Mesenchymal stem cell (in vitro differentiated cells and primary cell): ENCODE data around the gene HECTD4.
A peak's percentile ranks its signal among the peaks of the same experiment; 100 is the strongest.

ENCODE experiments used
- DNase-seq: peaks from one replicate; pipeline ENCODE4 v3.0.0-alpha.2; 2013
- H2AFZ ChIP-seq: one replicate; pipeline ENCODE4 v1.6.1; 2013; ENCODE audit warnings: low read depth, mild to moderate bottlenecking, control low read depth, inconsistent platforms, low read length, moderate library complexity
- H2AK5ac ChIP-seq: 2 replicates; pipeline ENCODE4 v1.6.1; 2013; ENCODE audit warnings: low read length, moderate library complexity, mild to moderate bottlenecking, inconsistent platforms; ENCODE audit not compliant: severe bottlenecking
- H2BK120ac ChIP-seq: one replicate; pipeline ENCODE4 v1.6.1; 2013; ENCODE audit warnings: low read depth, mild to moderate bottlenecking, inconsistent platforms, low read length, moderate library complexity
- H2BK12ac ChIP-seq, 2 experiments: one replicate each; pipeline ENCODE4 v1.6.1; 2013; ENCODE audit warnings: inconsistent platforms in 2 of 2, low read length in 2 of 2, mild to moderate bottlenecking in 2 of 2, moderate library complexity in 2 of 2, control low read depth in 1 of 2
- H2BK15ac ChIP-seq: one replicate; pipeline ENCODE4 v1.6.1; 2013; ENCODE audit warnings: mild to moderate bottlenecking, low read depth, inconsistent platforms; ENCODE audit not compliant: poor library complexity, severe bottlenecking
- H2BK5ac ChIP-seq: 2 replicates; pipeline ENCODE4 v1.6.1; 2013; ENCODE audit warnings: low read depth, mild to moderate bottlenecking, low read length, control low read depth, inconsistent platforms; ENCODE audit not compliant: poor library complexity, severe bottlenecking
- H3K14ac ChIP-seq, 2 experiments: one replicate each; pipeline ENCODE4 v1.6.1; 2013; ENCODE audit warnings: inconsistent platforms in 2 of 2, low read length in 2 of 2, control low read depth in 1 of 2, mild to moderate bottlenecking in 1 of 2, moderate library complexity in 1 of 2
- H3K18ac ChIP-seq, 2 experiments: one replicate each; pipeline ENCODE4 v1.6.1; 2013; ENCODE audit warnings: inconsistent platforms in 2 of 2, low read length in 2 of 2, control low read depth in 1 of 2, low read depth in 1 of 2, mild to moderate bottlenecking in 1 of 2
- H3K23ac ChIP-seq, 2 experiments: one replicate each; pipeline ENCODE4 v1.6.1; 2013; ENCODE audit warnings: inconsistent platforms in 2 of 2, low read length in 2 of 2, mild to moderate bottlenecking in 2 of 2, moderate library complexity in 2 of 2, control low read depth in 1 of 2
- H3K27ac ChIP-seq: 2 replicates; pipeline ENCODE4 v1.5.1; 2013; ENCODE audit warnings: mild to moderate bottlenecking, moderate library complexity, low read length, control low read depth, inconsistent platforms; ENCODE audit not compliant: poor library complexity, severe bottlenecking
- H3K27me3 ChIP-seq, 2 experiments: 2 replicates each; pipeline versions ENCODE4 v1.6.1 to v1.7.0; 2013; ENCODE audit warnings: low read length in 2 of 2, mild to moderate bottlenecking in 2 of 2, moderate library complexity in 2 of 2, control low read depth in 1 of 2, inconsistent platforms in 1 of 2; ENCODE audit not compliant: control insufficient read depth in 1 of 2, insufficient read depth in 1 of 2
- H3K36me3 ChIP-seq, 2 experiments: 2 replicates each; pipeline versions ENCODE4 v1.6.1 to v1.7.0; 2013; ENCODE audit warnings: low read length in 2 of 2, control low read depth in 1 of 2, inconsistent platforms in 1 of 2, low read depth in 1 of 2, mild to moderate bottlenecking in 1 of 2; ENCODE audit not compliant: insufficient read depth in 2 of 2, control insufficient read depth in 1 of 2
- H3K4ac ChIP-seq, 2 experiments: one replicate each; pipeline ENCODE4 v1.6.1; 2013; ENCODE audit warnings: inconsistent platforms in 2 of 2, low read length in 2 of 2, mild to moderate bottlenecking in 2 of 2, moderate library complexity in 2 of 2, control low read depth in 1 of 2, low read depth in 1 of 2
- H3K4me1 ChIP-seq: 2 replicates; pipeline ENCODE4 v1.6.1; 2013; ENCODE audit warnings: low read depth, low read length, control low read depth; ENCODE audit not compliant: control insufficient read depth, insufficient read depth
- H3K4me2 ChIP-seq: 2 replicates; pipeline ENCODE4 v1.6.1; 2013; ENCODE audit warnings: low read length, mild to moderate bottlenecking, inconsistent platforms; ENCODE audit not compliant: poor library complexity, severe bottlenecking
- H3K4me3 ChIP-seq, 2 experiments: 2 replicates each; pipeline versions ENCODE4 v1.5.1 to v1.7.0; 2013; ENCODE audit warnings: low read length in 2 of 2, mild to moderate bottlenecking in 2 of 2, control low read depth in 1 of 2, low read depth in 1 of 2; ENCODE audit not compliant: insufficient read depth in 1 of 2
- H3K79me1 ChIP-seq: replicated peaks from 2 replicates; pipeline ENCODE4 v1.6.1; 2013; ENCODE audit warnings: mild to moderate bottlenecking, control low read depth, low read length, inconsistent platforms; ENCODE audit not compliant: poor library complexity, severe bottlenecking
- H3K9ac ChIP-seq: 2 replicates; pipeline ENCODE4 v1.7.0; 2013; ENCODE audit warnings: mild to moderate bottlenecking, low read length, moderate library complexity
- H3K9me3 ChIP-seq: 2 replicates; pipeline ENCODE4 v1.7.0; 2013; ENCODE audit warnings: mild to moderate bottlenecking, low read length; ENCODE audit not compliant: control insufficient read depth
- H4K8ac ChIP-seq: one replicate; pipeline ENCODE4 v1.6.1; 2013; ENCODE audit warnings: inconsistent platforms, mild to moderate bottlenecking, low read length, moderate library complexity
- H4K91ac ChIP-seq: one replicate; pipeline ENCODE4 v1.6.1; 2013; ENCODE audit warnings: mild to moderate bottlenecking, low read length, inconsistent platforms
- WGBS: methylation state at CpG from one replicate; pipeline ENCODE4 v1.1.7; 2013; ENCODE audit warnings: mixed read lengths; 5-methylcytosine and 5-hydroxymethylcytosine counted together

The HECTD4 gene

GRCh38 chr12:112191840-112192321 lies 190.3 kb downstream of the HECTD4 start:
- Histone ChIP-seq H2BK5ac (no peak overlapping the region), H3K4me1 (no peaks in the 10 kb centered on the region)

GRCh38 chr12:112191201-112191600 lies 191.0 kb downstream of the HECTD4 start:
- Histone ChIP-seq H3K14ac (no peak overlapping the region), H3K4me3 (no peak overlapping the region), H3K27me3 (no peaks in the 10 kb centered on the region), H3K4ac (no peak overlapping the region), H4K91ac (no peak overlapping the region), H2BK120ac (no peak overlapping the region), H3K27ac (no peak overlapping the region), H3K9ac (no peak overlapping the region), H2BK12ac (no peak overlapping the region), H3K79me1 (no peaks in the 10 kb centered on the region), H2BK15ac (no peak overlapping the region), H3K9me3 (no peaks in the 10 kb centered on the region), H3K4me2 (no peak overlapping the region), H2BK5ac (no peak overlapping the region), H2AFZ (no peak overlapping the region), H3K18ac (no peak overlapping the region), H4K8ac (no peak overlapping the region), H3K23ac (no peak overlapping the region), H2AK5ac (no peak overlapping the region), H3K36me3 (peaks cover 53 to 78% of the 10 kb centered on the region in 2 experiments), H3K4me1 (no peaks in the 10 kb centered on the region)
- no peak for DNase-seq
- 55% methylated on average over 2 of the region's 2 CpGs for WGBS

More at GRCh38 chr12:112191840-112192321, 190.3 kb downstream of the HECTD4 start:
- no peak overlapping the region for H2AFZ ChIP-seq
- H3K27me3 ChIP-seq, result no peaks in the 10 kb centered on the region
- H3K9me3 ChIP-seq, result no peaks in the 10 kb centered on the region
- H3K79me1 ChIP-seq, result no peaks in the 10 kb centered on the region
- peaks cover 50 to 80% of the 10 kb centered on the region in 2 experiments for H3K36me3 ChIP-seq
- H4K91ac ChIP-seq, result no peak overlapping the region
- DNase-seq, result peak; percentile 32
- WGBS, result 43% methylated on average over 4 of the region's 4 CpGs
- no peak overlapping the region for H3K14ac ChIP-seq
- no peak overlapping the region for H2BK120ac ChIP-seq
- no peak overlapping the region for H2AK5ac ChIP-seq
- no peak overlapping the region for H3K4me2 ChIP-seq
- no peak overlapping the region for H3K27ac ChIP-seq
- H2BK15ac ChIP-seq, result no peak overlapping the region
- peak overlapping the region in 1 of 2 experiments; percentile 47 for H3K23ac ChIP-seq
- H2BK12ac ChIP-seq, result no peak overlapping the region
- no peak overlapping the region for H4K8ac ChIP-seq
- peak overlapping the region; percentile 19 for H3K9ac ChIP-seq
- H3K4ac ChIP-seq, result no peak overlapping the region
- no peak overlapping the region for H3K4me3 ChIP-seq
- no peak overlapping the region for H3K18ac ChIP-seq

- Histone ChIP-seq H2AK5ac (no peak overlapping the region), H2AFZ (no peak overlapping the region), H3K9me3 (no peaks in the 10 kb centered on the region), H2BK5ac (no peak overlapping the region), H4K91ac (no peak overlapping the region), H2BK15ac (no peak overlapping the region), H3K4me1 (no peaks in the 10 kb centered on the region), H4K8ac (no peak overlapping the region), H2BK120ac (no peak overlapping the region), H3K4me3 (no peak overlapping the region), H3K18ac (no peak overlapping the region), H3K23ac (no peak overlapping the region), H3K4ac (no peak overlapping the region), H3K4me2 (no peak overlapping the region), H3K79me1 (no peaks in the 10 kb centered on the region), H3K36me3 (peaks cover 50 to 70% of the 10 kb centered on the region in 2 experiments), H3K27me3 (no peaks in the 10 kb centered on the region), H2BK12ac (no peak overlapping the region), H3K9ac (no peak overlapping the region), H3K14ac (no peak overlapping the region), H3K27ac (no peak overlapping the region)
- no peak for DNase-seq
- 92% methylated on average over 5 of the region's 5 CpGs for whole genome bisulfite sequencing
These were observed 191.8 kb downstream of the HECTD4 start for GRCh38 chr12:112190231-112191025.

GRCh38 chr12:112188130-112188830 lies 194.0 kb downstream of the HECTD4 start:
- H3K4me1 ChIP-seq, result no peaks in the 10 kb centered on the region
- H3K23ac ChIP-seq, result no peak overlapping the region
- no peak overlapping the region for H2BK120ac ChIP-seq
- H2BK12ac ChIP-seq, result no peak overlapping the region
- H3K18ac ChIP-seq, result no peak overlapping the region
- WGBS, result 97% methylated on average over 9 of the region's 9 CpGs
- H3K79me1 ChIP-seq, result peaks cover 7% of the 10 kb centered on the region
- no peak overlapping the region for H4K91ac ChIP-seq
- no peak overlapping the region for H3K4ac ChIP-seq
- H2BK15ac ChIP-seq, result no peak overlapping the region
- no peaks in the 10 kb centered on the region for H3K9me3 ChIP-seq
- no peak overlapping the region for H2BK5ac ChIP-seq
- H2AFZ ChIP-seq, result no peak overlapping the region
- peaks cover 55 to 66% of the 10 kb centered on the region in 2 experiments for H3K36me3 ChIP-seq
- DNase-seq, result no peak
- H3K27ac ChIP-seq, result no peak overlapping the region
- H3K4me2 ChIP-seq, result no peak overlapping the region
- H4K8ac ChIP-seq, result no peak overlapping the region
- no peak overlapping the region for H3K14ac ChIP-seq
- no peak overlapping the region for H2AK5ac ChIP-seq
- no peaks in the 10 kb centered on the region for H3K27me3 ChIP-seq
- no peak overlapping the region for H3K4me3 ChIP-seq
- no peak overlapping the region for H3K9ac ChIP-seq
